WTC11 (cell line): ENCODE data around the gene BCAM. TPM values are rescaled to one million over a fixed set of nuclear protein-coding genes. Genes with fewer than 3 reads are reported as not detected.
A peak's percentile ranks its signal among the peaks of the same experiment; 100 is the strongest.
"Not testable (repeated sequence)": the region's sequence is repeated elsewhere in the genome, so short reads cannot be mapped to it uniquely, and the experiment has no call there.

Experiments used
- ATAC-seq: fragments of 200-7000 bp; cut with Tn5 transposase; 2 replicates; pipeline ENCODE4 v1.10.0; 2021; ENCODE audit warnings: mild to moderate bottlenecking, moderate library complexity
- CTCF ChIA-PET: fragments of 300-600 bp; sonication (Branson Sonifier 250); formaldehyde crosslinking; loops from one replicate; lab custom pipeline; 2021; ENCODE audit warnings: antibody characterized with exemption; lab: Charles Lee
- POLR2A ChIA-PET: fragments of 350-600 bp; sonication (Branson Sonifier 250); formaldehyde crosslinking; loops from one replicate; lab custom pipeline; 2021; ENCODE audit warnings: antibody characterized with exemption; lab: Charles Lee
- DNase-seq: peaks from one replicate; pipeline ENCODE4 v3.0.0; 2021; ENCODE audit warnings: low spot score
- H3K27ac Mint-ChIP-seq: 2 replicates; pipeline ENCODE4 v1.8.0; 2021; ENCODE audit warnings: mixed read lengths
- H3K27me3 Mint-ChIP-seq: 2 replicates; pipeline ENCODE4 v1.8.0; 2021; ENCODE audit warnings: low read depth, mild to moderate bottlenecking, moderate library complexity, mixed read lengths
- H3K36me3 Mint-ChIP-seq: 2 replicates; pipeline ENCODE4 v1.8.0; 2021; ENCODE audit warnings: mixed read lengths
- H3K4me1 Mint-ChIP-seq: 2 replicates; pipeline ENCODE4 v1.8.0; 2022; ENCODE audit warnings: mixed read lengths
- H3K4me3 Mint-ChIP-seq: 2 replicates; pipeline ENCODE4 v1.8.0; 2021; ENCODE audit warnings: mild to moderate bottlenecking, moderate library complexity, mixed read lengths
- H3K9me3 Mint-ChIP-seq: 2 replicates; pipeline ENCODE4 v1.8.0; 2021; ENCODE audit warnings: mixed read lengths
- FOXJ3 ChIP-seq: sonication (generic); formaldehyde crosslinking; IDR thresholded peaks from 2 replicates; pipeline ENCODE4 v1.9.0; 2021; ENCODE audit warnings: missing genetic modification reagents, mild to moderate bottlenecking, borderline replicate concordance
- JAZF1 ChIP-seq: fragments of 250-450 bp; sonication (Bioruptor Pico); IDR thresholded peaks from 2 replicates; pipeline ENCODE4 v1.9.0; 2021; ENCODE audit warnings: moderate library complexity, mild to moderate bottlenecking, inconsistent platforms
- KAT7 ChIP-seq: sonication (generic); formaldehyde crosslinking; IDR thresholded peaks from 2 replicates; pipeline ENCODE4 v1.8.1; 2023; ENCODE audit warnings: missing genetic modification reagents, mild to moderate bottlenecking, borderline replicate concordance
- NR1H2 ChIP-seq: sonication (generic); formaldehyde crosslinking; IDR thresholded peaks from 2 replicates; pipeline ENCODE4 v1.9.0; 2021; ENCODE audit warnings: mild to moderate bottlenecking, moderate library complexity, missing genetic modification reagents
- RELA ChIP-seq: sonication (generic); formaldehyde crosslinking; IDR thresholded peaks from 2 replicates; pipeline ENCODE4 v1.8.1; 2022; ENCODE audit warnings: missing genetic modification reagents, mild to moderate bottlenecking, borderline replicate concordance
- TEAD1 ChIP-seq: sonication (generic); formaldehyde crosslinking; IDR thresholded peaks from 2 replicates; pipeline ENCODE4 v1.8.0; 2022; ENCODE audit warnings: mild to moderate bottlenecking, missing genetic modification reagents
- TP53 ChIP-seq: sonication (generic); formaldehyde crosslinking; IDR thresholded peaks from 2 replicates; pipeline ENCODE4 v1.8.1; 2023; ENCODE audit warnings: mild to moderate bottlenecking, missing genetic modification reagents
- ZBTB21 ChIP-seq: sonication (generic); formaldehyde crosslinking; IDR thresholded peaks from 2 replicates; pipeline ENCODE4 v1.8.1; 2023; ENCODE audit warnings: mild to moderate bottlenecking, missing genetic modification reagents, borderline replicate concordance
- ZNF121 ChIP-seq: sonication (generic); formaldehyde crosslinking; IDR thresholded peaks from 2 replicates; pipeline ENCODE4 v1.8.0; 2023; ENCODE audit warnings: missing genetic modification reagents
- ZNF416 ChIP-seq: fragments of 250-450 bp; sonication (Bioruptor Pico); IDR thresholded peaks from 2 replicates; pipeline ENCODE4 v1.9.0; 2021; ENCODE audit warnings: mild to moderate bottlenecking, inconsistent platforms
- total RNA-seq: library from RNA; stranded (reverse); gene quantifications from 3 replicates; pipeline ENCODE4 v1.2.3, GENCODE V29; 2021
- TF ChIP-seq, protein P1 (sequence below): sonication (generic); formaldehyde crosslinking; IDR thresholded peaks from 2 replicates; pipeline ENCODE4 v1.8.1; 2023; ENCODE audit warnings: mild to moderate bottlenecking, missing genetic modification reagents, moderate library complexity
- TF ChIP-seq, protein P2 (sequence below): fragments of 250-450 bp; sonication (Bioruptor Pico); IDR thresholded peaks from 2 replicates; pipeline ENCODE4 v1.9.0; 2021; ENCODE audit warnings: mild to moderate bottlenecking
- TF ChIP-seq, protein P3 (sequence below): sonication (generic); formaldehyde crosslinking; IDR thresholded peaks from 2 replicates; pipeline ENCODE4 v1.8.0; 2022; ENCODE audit warnings: mild to moderate bottlenecking, missing genetic modification reagents
- TF ChIP-seq, protein P4 (sequence below): sonication (generic); formaldehyde crosslinking; IDR thresholded peaks from 2 replicates; pipeline ENCODE4 v1.8.0; 2023; ENCODE audit warnings: missing genetic modification reagents
- TF ChIP-seq, protein P5 (sequence below): sonication (generic); formaldehyde crosslinking; IDR thresholded peaks from 2 replicates; pipeline ENCODE4 v1.8.1; 2022; ENCODE audit warnings: low read depth, mild to moderate bottlenecking, moderate library complexity, missing genetic modification reagents, borderline replicate concordance
- TF ChIP-seq, protein P6 (sequence below): fragments of 250-450 bp; sonication (Bioruptor Pico); IDR thresholded peaks from 2 replicates; pipeline ENCODE4 v2.1.2; 2022; ENCODE audit warnings: mild to moderate bottlenecking, moderate library complexity
- TF ChIP-seq, protein P7 (sequence below): sonication (generic); formaldehyde crosslinking; conservative IDR thresholded peaks from 2 replicates; pipeline ENCODE4 v1.8.1; 2022; ENCODE audit warnings: mild to moderate bottlenecking, missing genetic modification reagents

BCAM gene
- total RNA-seq, 1 experiment from 2014 or later: 73.1 TPM

DNA sequence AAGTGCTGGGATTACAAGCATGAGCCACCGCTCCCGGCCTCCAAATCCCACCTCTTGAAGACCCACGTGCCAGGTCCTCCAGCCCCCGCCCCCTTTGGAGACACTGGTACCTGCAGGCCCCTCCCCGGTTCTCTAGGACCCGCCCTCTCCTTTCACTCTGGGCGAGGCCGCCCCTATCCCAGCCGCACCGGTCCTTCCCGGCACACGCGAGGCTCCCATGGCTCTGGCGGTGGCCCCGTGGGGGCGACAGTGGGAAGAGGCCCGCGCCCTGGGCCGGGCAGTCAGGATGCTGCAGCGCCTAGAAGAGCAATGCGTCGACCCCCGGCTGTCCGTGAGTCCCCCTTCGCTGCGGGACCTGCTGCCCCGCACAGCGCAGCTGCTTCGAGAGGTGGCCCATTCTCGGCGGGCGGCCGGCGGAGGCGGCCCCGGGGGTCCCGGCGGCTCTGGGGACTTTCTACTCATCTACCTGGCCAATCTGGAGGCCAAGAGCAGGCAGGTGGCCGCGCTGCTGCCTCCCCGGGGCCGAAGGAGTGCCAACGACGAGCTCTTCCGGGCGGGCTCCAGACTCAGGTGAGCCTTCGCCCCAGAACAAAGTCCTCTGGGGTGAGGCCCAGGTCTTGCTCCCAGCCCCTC lies 31.1 kb upstream of the BCAM start, which contains the start of gene CBLC (continued):
- TF ChIP-seq, protein P1, sequence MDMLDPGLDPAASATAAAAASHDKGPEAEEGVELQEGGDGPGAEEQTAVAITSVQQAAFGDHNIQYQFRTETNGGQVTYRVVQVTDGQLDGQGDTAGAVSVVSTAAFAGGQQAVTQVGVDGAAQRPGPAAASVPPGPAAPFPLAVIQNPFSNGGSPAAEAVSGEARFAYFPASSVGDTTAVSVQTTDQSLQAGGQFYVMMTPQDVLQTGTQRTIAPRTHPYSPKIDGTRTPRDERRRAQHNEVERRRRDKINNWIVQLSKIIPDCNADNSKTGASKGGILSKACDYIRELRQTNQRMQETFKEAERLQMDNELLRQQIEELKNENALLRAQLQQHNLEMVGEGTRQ (CRISPR knock-in tag): peak; percentile 80
- TF ChIP-seq, protein P2, sequence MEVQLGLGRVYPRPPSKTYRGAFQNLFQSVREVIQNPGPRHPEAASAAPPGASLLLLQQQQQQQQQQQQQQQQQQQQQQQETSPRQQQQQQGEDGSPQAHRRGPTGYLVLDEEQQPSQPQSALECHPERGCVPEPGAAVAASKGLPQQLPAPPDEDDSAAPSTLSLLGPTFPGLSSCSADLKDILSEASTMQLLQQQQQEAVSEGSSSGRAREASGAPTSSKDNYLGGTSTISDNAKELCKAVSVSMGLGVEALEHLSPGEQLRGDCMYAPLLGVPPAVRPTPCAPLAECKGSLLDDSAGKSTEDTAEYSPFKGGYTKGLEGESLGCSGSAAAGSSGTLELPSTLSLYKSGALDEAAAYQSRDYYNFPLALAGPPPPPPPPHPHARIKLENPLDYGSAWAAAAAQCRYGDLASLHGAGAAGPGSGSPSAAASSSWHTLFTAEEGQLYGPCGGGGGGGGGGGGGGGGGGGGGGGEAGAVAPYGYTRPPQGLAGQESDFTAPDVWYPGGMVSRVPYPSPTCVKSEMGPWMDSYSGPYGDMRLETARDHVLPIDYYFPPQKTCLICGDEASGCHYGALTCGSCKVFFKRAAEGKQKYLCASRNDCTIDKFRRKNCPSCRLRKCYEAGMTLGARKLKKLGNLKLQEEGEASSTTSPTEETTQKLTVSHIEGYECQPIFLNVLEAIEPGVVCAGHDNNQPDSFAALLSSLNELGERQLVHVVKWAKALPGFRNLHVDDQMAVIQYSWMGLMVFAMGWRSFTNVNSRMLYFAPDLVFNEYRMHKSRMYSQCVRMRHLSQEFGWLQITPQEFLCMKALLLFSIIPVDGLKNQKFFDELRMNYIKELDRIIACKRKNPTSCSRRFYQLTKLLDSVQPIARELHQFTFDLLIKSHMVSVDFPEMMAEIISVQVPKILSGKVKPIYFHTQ: no peak
- TF ChIP-seq TEAD1 (CRISPR knock-in tag) (peak; percentile 55; the same call in 1 of the 2 replicates), RELA (CRISPR knock-in tag) (peak; percentile 52; the same call in 1 of the 2 replicates), TP53 (CRISPR knock-in tag) (no peak)
- TF ChIP-seq, protein P3, sequence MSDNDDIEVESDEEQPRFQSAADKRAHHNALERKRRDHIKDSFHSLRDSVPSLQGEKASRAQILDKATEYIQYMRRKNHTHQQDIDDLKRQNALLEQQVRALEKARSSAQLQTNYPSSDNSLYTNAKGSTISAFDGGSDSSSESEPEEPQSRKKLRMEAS: peak; percentile 86
- TF ChIP-seq, protein P4, sequence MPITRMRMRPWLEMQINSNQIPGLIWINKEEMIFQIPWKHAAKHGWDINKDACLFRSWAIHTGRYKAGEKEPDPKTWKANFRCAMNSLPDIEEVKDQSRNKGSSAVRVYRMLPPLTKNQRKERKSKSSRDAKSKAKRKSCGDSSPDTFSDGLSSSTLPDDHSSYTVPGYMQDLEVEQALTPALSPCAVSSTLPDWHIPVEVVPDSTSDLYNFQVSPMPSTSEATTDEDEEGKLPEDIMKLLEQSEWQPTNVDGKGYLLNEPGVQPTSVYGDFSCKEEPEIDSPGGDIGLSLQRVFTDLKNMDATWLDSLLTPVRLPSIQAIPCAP (CRISPR knock-in tag): 0 out of 2 replicates have a peak, but pooled peaks have one; percentile 46

DNA sequence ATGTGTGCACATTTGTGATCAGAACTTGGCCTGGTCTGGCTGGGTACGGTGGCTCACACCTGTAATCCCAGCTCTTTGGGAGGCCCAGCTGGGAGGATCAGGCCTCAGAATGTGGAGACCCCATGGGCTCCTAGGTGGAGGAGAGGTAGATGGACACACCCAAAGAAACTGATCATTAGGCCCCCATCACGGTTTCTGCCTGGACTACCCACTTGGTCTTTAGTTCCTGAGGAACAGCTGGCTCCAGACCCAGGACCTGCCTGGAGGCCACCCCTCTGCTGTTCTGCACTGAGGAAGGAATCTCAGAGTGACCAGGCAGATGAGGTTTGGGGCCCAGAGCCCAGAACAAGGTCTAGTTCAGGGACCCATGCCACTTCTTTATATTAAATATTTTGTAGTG lies 29.8 kb upstream of the BCAM start:
- TF ChIP-seq JAZF1 (CRISPR knock-in tag): no peak
- DNase-seq (no peak), ATAC-seq (no peak)
- H3K4me3 Mint-ChIP-seq: peak overlapping the region; percentile 45
- H3K36me3 Mint-ChIP-seq: peaks cover under 1% of the 10 kb centered on the region; the same call in 1 of the 2 replicates
- POLR2A ChIA-PET: no interaction called here
- H3K27ac Mint-ChIP-seq: no peak overlapping the region; the same call in 1 of the 2 replicates
- CTCF ChIA-PET: interaction anchor here (1.0 to 9.8 kb wide), 5 partner anchors 8 to 67 kb away, joined by 5 to 548 read pairs (median 8); partner anchors contain the start of gene NECTIN2
- H3K4me1 Mint-ChIP-seq: peaks cover 5% of the 10 kb centered on the region
- peaks cover 5% of the 10 kb centered on the region for H3K27me3 Mint-ChIP-seq
- H3K9me3 Mint-ChIP-seq: no peaks in the 10 kb centered on the region

DNA sequence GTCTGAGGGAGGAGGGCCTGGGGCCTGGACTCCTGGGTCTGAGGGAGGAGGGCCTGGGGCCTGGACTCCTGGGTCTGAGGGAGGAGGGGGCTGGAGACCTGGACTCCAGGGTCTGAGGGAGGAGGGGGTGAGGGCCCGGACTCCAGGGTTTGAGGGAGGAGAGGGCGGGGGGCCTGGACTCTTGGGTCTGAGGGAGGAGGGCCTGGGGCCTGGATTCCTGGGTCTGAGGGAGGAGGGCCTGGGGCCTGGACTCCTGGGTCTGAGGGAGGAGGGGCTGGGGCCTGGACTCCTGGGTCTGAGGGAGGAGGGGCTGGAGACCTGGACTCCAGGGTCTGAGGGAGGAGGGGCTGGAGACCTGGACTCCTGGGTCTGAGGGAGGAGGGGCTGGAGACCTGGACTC lies 27.2 kb upstream of the BCAM start:
- H3K9me3 Mint-ChIP-seq, DNase-seq, ATAC-seq, H3K4me1 Mint-ChIP-seq, H3K27me3 Mint-ChIP-seq, H3K4me3 Mint-ChIP-seq, POLR2A ChIA-PET, H3K27ac Mint-ChIP-seq: not testable (repeated sequence)
- CTCF ChIA-PET: interaction anchor here (1.0 to 3.9 kb wide), 7 partner anchors 10 to 67 kb away, joined by 3 to 74 read pairs (median 6); partner anchors contain the start of genes BCAM and NECTIN2
- peaks cover 15% of the 10 kb centered on the region for H3K36me3 Mint-ChIP-seq

DNA sequence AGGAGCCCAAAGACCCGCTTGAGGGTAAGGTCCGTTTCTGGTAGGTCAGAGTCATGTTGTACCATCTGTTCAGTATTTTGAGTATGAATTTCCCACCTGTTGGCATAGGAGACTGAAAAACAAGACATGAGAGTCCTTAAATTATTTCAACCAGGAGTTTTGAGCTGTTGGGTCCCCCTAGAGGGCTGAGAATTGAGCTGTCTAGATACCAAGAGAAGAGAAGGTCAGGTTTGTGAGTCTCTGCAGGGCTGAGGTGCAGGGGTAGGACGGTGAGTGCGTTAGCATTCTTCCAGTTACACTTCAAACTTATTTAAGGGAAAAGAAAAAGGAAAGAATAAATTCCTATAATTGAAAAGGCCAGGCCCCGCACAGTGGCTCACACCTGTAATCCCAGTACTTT lies 26.2 kb upstream of the BCAM start:
- Mint-ChIP-seq H3K36me3 (peaks cover 17% of the 10 kb centered on the region), H3K27ac (peak overlapping the region; percentile 14; the same call in 1 of the 2 replicates), H3K4me3 (no peak overlapping the region), H3K9me3 (no peaks in the 10 kb centered on the region), H3K4me1 (peaks cover 5% of the 10 kb centered on the region; the same call in 1 of the 2 replicates), H3K27me3 (no peaks in the 10 kb centered on the region)
- CTCF ChIA-PET: interaction anchor here (0.6 to 3.9 kb wide), 16 partner anchors 11 to 108 kb away, joined by 3 to 74 read pairs (median 8); partner anchors contain the start of genes BCAM, NECTIN2 and TOMM40
- ATAC-seq (no peak), DNase-seq (no peak)
- TF ChIP-seq TP53 (CRISPR knock-in tag): no peak
- TF ChIP-seq KAT7: no peak
- no peak for TF ChIP-seq ZNF121 (CRISPR knock-in tag)
- TF ChIP-seq, protein P5, sequence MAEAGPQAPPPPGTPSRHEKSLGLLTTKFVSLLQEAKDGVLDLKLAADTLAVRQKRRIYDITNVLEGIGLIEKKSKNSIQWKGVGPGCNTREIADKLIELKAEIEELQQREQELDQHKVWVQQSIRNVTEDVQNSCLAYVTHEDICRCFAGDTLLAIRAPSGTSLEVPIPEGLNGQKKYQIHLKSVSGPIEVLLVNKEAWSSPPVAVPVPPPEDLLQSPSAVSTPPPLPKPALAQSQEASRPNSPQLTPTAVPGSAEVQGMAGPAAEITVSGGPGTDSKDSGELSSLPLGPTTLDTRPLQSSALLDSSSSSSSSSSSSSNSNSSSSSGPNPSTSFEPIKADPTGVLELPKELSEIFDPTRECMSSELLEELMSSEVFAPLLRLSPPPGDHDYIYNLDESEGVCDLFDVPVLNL (CRISPR knock-in tag): no peak
- TF ChIP-seq ZBTB21 (CRISPR knock-in tag): no peak
- TF ChIP-seq, protein P6, sequence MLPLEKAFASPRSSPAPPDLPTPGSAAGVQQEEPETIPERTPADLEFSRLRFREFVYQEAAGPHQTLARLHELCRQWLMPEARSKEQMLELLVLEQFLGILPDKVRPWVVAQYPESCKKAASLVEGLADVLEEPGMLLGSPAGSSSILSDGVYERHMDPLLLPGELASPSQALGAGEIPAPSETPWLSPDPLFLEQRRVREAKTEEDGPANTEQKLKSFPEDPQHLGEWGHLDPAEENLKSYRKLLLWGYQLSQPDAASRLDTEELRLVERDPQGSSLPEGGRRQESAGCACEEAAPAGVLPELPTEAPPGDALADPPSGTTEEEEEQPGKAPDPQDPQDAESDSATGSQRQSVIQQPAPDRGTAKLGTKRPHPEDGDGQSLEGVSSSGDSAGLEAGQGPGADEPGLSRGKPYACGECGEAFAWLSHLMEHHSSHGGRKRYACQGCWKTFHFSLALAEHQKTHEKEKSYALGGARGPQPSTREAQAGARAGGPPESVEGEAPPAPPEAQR: no peak
- TF ChIP-seq ZNF416 (CRISPR knock-in tag): no peak
- TF ChIP-seq NR1H2 (CRISPR knock-in tag): no peak
- TF ChIP-seq, protein P7, sequence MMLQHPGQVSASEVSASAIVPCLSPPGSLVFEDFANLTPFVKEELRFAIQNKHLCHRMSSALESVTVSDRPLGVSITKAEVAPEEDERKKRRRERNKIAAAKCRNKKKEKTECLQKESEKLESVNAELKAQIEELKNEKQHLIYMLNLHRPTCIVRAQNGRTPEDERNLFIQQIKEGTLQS (CRISPR knock-in tag): no peak
- TF ChIP-seq FOXJ3 (CRISPR knock-in tag): no peak
- POLR2A ChIA-PET: no interaction called here
